Measurements from ENCODE around the gene PARD3. TPM values are rescaled to one million over a fixed set of nuclear protein-coding genes. Genes with fewer than 3 reads are reported as not detected.

PARD3 gene
- total RNA-seq, 6 donors from 2014 or later: 30.6 to 108 (median 50.6) TPM

DNA sequence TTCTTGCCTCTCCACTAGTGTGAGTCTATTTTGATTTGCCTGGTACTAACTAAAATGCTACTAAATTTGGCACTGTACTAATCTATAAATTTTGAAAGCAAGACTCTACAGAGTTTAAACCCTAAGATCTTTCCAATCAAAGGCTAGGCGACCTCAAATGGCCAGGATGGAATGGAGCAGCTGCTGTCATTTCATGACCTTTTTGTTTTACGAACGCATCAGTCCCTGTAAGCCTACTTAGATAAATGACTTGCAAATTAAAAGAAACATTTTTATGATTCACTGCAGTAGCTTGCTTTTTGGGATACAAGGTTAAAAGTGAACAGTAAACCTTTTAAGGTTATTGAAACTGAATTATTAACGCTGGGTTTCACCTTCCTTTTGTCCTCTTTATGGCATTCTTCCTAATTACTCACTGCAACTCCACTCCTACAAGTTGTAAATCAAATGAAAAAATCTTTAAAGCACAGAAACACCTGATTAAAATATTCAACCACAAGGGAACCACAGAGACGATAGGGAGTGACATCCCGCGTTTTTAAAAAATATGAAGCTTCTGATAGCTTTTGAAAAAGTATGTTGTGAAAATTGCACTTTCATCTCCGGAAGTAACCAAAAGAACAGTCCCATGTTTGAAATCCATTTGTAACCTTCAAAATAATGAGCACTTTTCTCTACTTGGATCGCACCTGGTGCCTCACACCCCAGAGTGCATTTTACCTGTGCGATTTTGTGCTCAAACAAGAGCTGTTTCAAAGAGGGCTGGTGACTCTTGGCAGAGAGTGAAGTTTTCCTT, 595.1 kb downstream of the PARD3 start:
- ATAC-seq (ENCODE audit: low FRiP score in 2 of 2) (no peak), DNase-seq (no peak)
- no peaks in the 10 kb centered on the region for H3K4me1 ChIP-seq
- no peaks in the 10 kb centered on the region for H3K36me3 ChIP-seq
- no peak overlapping the region for H3K27ac ChIP-seq
- TF ChIP-seq POLR2A (IDR thresholded peaks at IDR 0.05) (no peak), EP300 (IDR thresholded peaks at IDR 0.05) (no peak), POLR2AphosphoS5 (IDR thresholded peaks at IDR 0.05) (no peak)
- TF ChIP-seq, protein P1, sequence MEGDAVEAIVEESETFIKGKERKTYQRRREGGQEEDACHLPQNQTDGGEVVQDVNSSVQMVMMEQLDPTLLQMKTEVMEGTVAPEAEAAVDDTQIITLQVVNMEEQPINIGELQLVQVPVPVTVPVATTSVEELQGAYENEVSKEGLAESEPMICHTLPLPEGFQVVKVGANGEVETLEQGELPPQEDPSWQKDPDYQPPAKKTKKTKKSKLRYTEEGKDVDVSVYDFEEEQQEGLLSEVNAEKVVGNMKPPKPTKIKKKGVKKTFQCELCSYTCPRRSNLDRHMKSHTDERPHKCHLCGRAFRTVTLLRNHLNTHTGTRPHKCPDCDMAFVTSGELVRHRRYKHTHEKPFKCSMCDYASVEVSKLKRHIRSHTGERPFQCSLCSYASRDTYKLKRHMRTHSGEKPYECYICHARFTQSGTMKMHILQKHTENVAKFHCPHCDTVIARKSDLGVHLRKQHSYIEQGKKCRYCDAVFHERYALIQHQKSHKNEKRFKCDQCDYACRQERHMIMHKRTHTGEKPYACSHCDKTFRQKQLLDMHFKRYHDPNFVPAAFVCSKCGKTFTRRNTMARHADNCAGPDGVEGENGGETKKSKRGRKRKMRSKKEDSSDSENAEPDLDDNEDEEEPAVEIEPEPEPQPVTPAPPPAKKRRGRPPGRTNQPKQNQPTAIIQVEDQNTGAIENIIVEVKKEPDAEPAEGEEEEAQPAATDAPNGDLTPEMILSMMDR (IDR thresholded peaks at IDR 0.05): no peak
- WGBS, 2 donors: 78 to 81% methylated on average over 10 of the region's 10 CpGs
- no peak overlapping the region for H3K4me3 ChIP-seq
- no peaks in the 10 kb centered on the region for H3K27me3 ChIP-seq
- no peaks in the 10 kb centered on the region for H3K9me3 ChIP-seq

DNA sequence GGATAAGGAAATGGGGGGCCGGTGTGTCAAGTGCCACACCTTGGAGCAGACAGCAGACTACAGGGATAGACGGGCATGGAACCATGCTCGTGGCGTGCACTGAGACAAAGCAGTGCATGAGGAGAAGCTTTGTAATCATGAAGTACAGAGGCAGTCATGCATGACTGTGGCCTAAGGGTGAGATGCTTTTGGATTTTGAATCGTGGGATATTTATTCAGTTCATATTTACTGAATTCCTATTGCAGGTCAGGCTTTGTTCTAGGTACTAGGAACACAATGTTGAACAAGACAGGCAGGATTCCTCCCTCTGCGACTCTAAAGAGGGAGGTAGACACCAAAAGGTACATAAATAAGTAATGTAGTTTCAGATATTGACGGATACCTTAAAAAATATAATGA, 597.6 kb downstream of the PARD3 start:
- Histone ChIP-seq H3K4me1 (no peaks in the 10 kb centered on the region), H3K9me3 (no peaks in the 10 kb centered on the region), H3K27ac (no peak overlapping the region), H3K36me3 (no peaks in the 10 kb centered on the region), H3K27me3 (no peaks in the 10 kb centered on the region), H3K4me3 (no peak overlapping the region)
- 89 to 95% methylated on average over 7 of the region's 7 CpGs for WGBS, 2 donors
- TF ChIP-seq EP300 (IDR thresholded peaks at IDR 0.05) (no peak), POLR2A (IDR thresholded peaks at IDR 0.05) (no peak), POLR2AphosphoS5 (IDR thresholded peaks at IDR 0.05) (no peak)
- TF ChIP-seq, protein P1 (IDR thresholded peaks at IDR 0.05): no peak
- ATAC-seq (ENCODE audit: low FRiP score in 2 of 2) (no peak), DNase-seq (no peak)

DNA sequence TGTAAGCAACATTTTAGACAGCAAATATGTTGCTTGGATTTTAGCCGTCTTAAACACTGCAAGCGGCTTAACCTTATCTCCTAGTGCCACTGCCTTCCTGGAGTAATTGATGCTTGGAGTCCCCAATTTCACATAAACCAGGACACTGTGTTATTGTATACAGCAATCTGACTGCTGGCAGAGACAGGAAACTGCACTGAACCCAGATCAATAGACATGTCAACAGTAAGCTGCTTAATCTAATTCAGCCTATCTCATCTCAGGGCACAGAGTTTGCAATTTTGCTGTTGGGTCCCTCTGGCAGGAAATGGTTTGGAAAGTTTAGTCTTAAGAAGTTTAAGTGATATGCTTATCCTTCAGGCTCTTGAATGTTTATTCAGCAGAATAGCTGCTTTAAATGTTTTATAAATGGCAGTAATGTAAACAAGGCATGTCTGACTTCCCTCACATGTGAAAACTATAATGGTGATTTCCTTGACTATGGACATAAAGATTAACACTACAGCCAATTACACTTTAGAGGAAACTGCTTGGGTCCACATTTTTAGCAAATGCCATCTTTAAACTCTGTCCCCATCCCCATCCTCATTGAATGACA, 598.6 kb downstream of the PARD3 start:
- TF ChIP-seq EP300 (IDR thresholded peaks at IDR 0.05): no peak
- peak in 1 of 2 donors; percentile 31 for TF ChIP-seq POLR2AphosphoS5 (IDR thresholded peaks at IDR 0.05)
- H3K27ac ChIP-seq: no peak overlapping the region
- no peaks in the 10 kb centered on the region for H3K4me1 ChIP-seq
- DNase-seq (no peak), ATAC-seq (ENCODE audit: low FRiP score in 2 of 2) (no peak)
- H3K36me3 ChIP-seq: no peaks in the 10 kb centered on the region
- 57 to 68% methylated on average over 2 of the region's 2 CpGs for WGBS, 2 donors
- no peaks in the 10 kb centered on the region for H3K9me3 ChIP-seq
- H3K27me3 ChIP-seq: no peaks in the 10 kb centered on the region
- no peak overlapping the region for H3K4me3 ChIP-seq

DNA sequence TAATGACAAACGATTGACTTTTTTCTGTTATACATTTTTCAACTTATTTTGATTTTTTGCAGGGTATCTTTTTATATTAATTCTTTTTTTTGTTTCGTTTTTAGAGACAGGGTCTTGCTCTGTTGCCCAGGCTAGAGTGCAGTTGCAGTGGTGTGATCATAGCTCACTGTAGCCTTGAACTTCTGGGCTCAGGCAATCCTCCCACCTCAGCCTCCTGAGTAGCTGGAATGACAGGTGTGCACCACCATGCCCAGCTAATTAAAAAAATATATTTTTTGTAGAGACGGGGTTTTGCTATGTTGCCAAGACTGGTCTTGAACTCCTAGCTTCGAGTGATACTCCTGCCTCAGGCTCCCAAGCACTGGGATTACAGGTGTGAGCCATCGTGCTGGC, 601.3 kb downstream of the PARD3 start:
- ATAC-seq (ENCODE audit: low FRiP score in 2 of 2) (no peak), DNase-seq (no peak)
- H3K27ac ChIP-seq: no peak overlapping the region
- no peaks in the 10 kb centered on the region for H3K9me3 ChIP-seq
- H3K27me3 ChIP-seq: no peaks in the 10 kb centered on the region
- no peaks in the 10 kb centered on the region for H3K36me3 ChIP-seq
- TF ChIP-seq POLR2AphosphoS5 (IDR thresholded peaks at IDR 0.05) (no peak), POLR2A (IDR thresholded peaks at IDR 0.05) (no peak), EP300 (IDR thresholded peaks at IDR 0.05) (no peak)
- TF ChIP-seq, protein P1 (IDR thresholded peaks at IDR 0.05): no peak
- no peak overlapping the region for H3K4me3 ChIP-seq
- 87 to 90% methylated on average over 5 of the region's 5 CpGs for WGBS, 2 donors
- H3K4me1 ChIP-seq: no peaks in the 10 kb centered on the region

DNA sequence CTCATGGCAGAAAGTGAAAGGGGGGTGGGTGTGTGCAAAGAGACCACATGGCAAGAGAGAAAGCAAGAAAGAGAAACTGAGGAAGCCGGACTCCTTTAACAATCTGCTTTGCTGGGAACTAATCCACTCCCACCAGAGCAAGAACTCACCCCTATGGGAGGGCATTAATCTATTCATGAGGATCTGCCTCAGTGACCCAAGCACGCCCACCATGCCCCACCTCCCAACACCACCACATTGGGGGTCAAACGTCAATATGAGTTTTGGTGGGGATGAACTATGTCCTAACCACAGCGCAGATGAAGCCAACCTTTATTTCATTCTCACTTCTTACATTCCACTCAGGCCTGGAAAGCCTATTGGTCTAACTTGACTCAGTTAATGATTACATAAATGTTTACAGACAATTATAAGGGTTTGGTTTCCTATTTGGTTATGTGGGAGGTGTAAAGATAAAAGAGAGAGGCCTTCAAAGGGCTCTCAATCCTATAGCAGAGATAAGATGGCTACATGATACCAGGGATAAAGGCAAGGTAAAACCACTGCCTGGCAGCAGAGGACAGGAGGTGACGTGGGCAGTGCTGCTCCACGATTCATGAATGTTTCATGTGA, 601.8 kb downstream of the PARD3 start:
- DNase-seq (no peak), ATAC-seq (ENCODE audit: low FRiP score in 2 of 2) (no peak)
- H3K36me3 ChIP-seq: no peaks in the 10 kb centered on the region
- no peak overlapping the region for H3K4me3 ChIP-seq
- H3K27ac ChIP-seq: no peak overlapping the region
- no peaks in the 10 kb centered on the region for H3K4me1 ChIP-seq
- H3K9me3 ChIP-seq: no peaks in the 10 kb centered on the region
- TF ChIP-seq POLR2AphosphoS5 (IDR thresholded peaks at IDR 0.05) (no peak), POLR2A (IDR thresholded peaks at IDR 0.05) (no peak), EP300 (IDR thresholded peaks at IDR 0.05) (no peak)
- TF ChIP-seq, protein P1 (IDR thresholded peaks at IDR 0.05): no peak
- WGBS, 2 donors: 72 to 79% methylated on average over 6 of the region's 6 CpGs
- H3K27me3 ChIP-seq: no peaks in the 10 kb centered on the region
